PC-9 (cell line): Measurements from ENCODE around the gene SCUBE2. TPM values are rescaled to one million over a fixed set of nuclear protein-coding genes. Genes with fewer than 3 reads are reported as not detected.

Experiments used
- BruUV-seq: library from RNA; stranded (reverse); fragments of 400-500 nt; replicated peaks from 2 replicates; lab custom pipeline; 2021; lab: Mats Ljungman, UMichigan
- CTCF ChIA-PET: fragments of 300-600 bp; sonication (Branson Sonifier 250); formaldehyde crosslinking; loops from one replicate; lab custom pipeline; 2022; ENCODE audit warnings: antibody characterized with exemption; lab: Charles Lee
- POLR2A ChIA-PET: fragments of 300-600 bp; sonication (Branson Sonifier 250); formaldehyde crosslinking; loops from one replicate; lab custom pipeline; 2022; ENCODE audit warnings: antibody characterized with exemption; ENCODE audit not compliant: unreplicated experiment; lab: Charles Lee
- DNase-seq, 2 experiments: peaks; one replicate each; pipeline versions ENCODE4 v3.0.0 to v3.0.0-alpha.2; 2015 to 2022; ENCODE audit warnings: mixed read lengths in 1 of 2
- H2AFZ ChIP-seq: fragments of 200-600 bp; sonication (generic); 2 replicates; pipeline ENCODE4 v1.8.1; 2017; ENCODE audit warnings: antibody characterized with exemption
- H3F3A ChIP-seq: fragments of 200-600 bp; sonication (generic); 2 replicates; pipeline ENCODE4 v1.8.1; 2017; ENCODE audit warnings: antibody characterized with exemption, mild to moderate bottlenecking, low read depth; ENCODE audit not compliant: insufficient read depth
- H3K27ac ChIP-seq: fragments of 200-600 bp; sonication (generic); 2 replicates; pipeline ENCODE4 v1.6.1; 2016; ENCODE audit warnings: mixed run types
- H3K27me3 ChIP-seq: fragments of 200-600 bp; sonication (generic); 2 replicates; pipeline ENCODE4 v1.6.1; 2016; ENCODE audit warnings: low read depth, mixed run types; ENCODE audit not compliant: insufficient read depth
- H3K36me3 ChIP-seq: fragments of 200-600 bp; sonication (generic); 2 replicates; pipeline ENCODE4 v1.6.1; 2016; ENCODE audit warnings: low read depth, mixed run types
- H3K4me1 ChIP-seq: fragments of 200-600 bp; sonication (generic); replicated peaks from 2 replicates; pipeline ENCODE4 v1.6.1; 2016; ENCODE audit warnings: mixed run types; ENCODE audit not compliant: insufficient read depth
- H3K4me2 ChIP-seq: fragments of 200-600 bp; sonication (generic); 2 replicates; pipeline ENCODE4 v1.6.1; 2017; ENCODE audit warnings: mixed run types
- H3K4me3 ChIP-seq: fragments of 200-600 bp; sonication (generic); 2 replicates; pipeline ENCODE4 v1.6.1; 2016; ENCODE audit warnings: mixed run types
- H3K79me2 ChIP-seq: fragments of 200-600 bp; sonication (generic); 2 replicates; pipeline ENCODE4 v1.6.1; 2017; ENCODE audit warnings: low read depth, mixed run types
- H3K9me2 ChIP-seq: fragments of 200-600 bp; sonication (generic); 2 replicates; pipeline ENCODE4 v1.8.1; 2017; ENCODE audit warnings: mild to moderate bottlenecking; ENCODE audit not compliant: insufficient read depth
- H3K9me3 ChIP-seq: fragments of 200-600 bp; sonication (generic); 2 replicates; pipeline ENCODE4 v1.8.1; 2016; ENCODE audit warnings: low read depth; ENCODE audit not compliant: insufficient read depth
- H4K20me1 ChIP-seq: fragments of 200-600 bp; sonication (generic); 2 replicates; pipeline ENCODE4 v1.8.1; 2017; ENCODE audit not compliant: insufficient read depth
- EZH2 ChIP-seq: fragments of 200-600 bp; sonication (generic); IDR thresholded peaks from 2 replicates; pipeline ENCODE4 v1.8.0; 2017; ENCODE audit warnings: antibody characterized with exemption, low read depth
- intact Hi-C: fragments of 100-400 bp; cut with micrococcal nuclease; formaldehyde crosslinking; loops from one replicate; pipeline ENCODE4 v1.10.0; 2022; ENCODE audit not compliant: unreplicated experiment
- total RNA-seq: library from RNA; stranded (reverse); gene quantifications from 2 replicates; pipeline ENCODE4 v1.2.3, GENCODE V29; 2021
- TF ChIP-seq, protein P1 (sequence below): fragments of 200-600 bp; sonication (generic); conservative IDR thresholded peaks from 2 replicates; pipeline ENCODE4 v1.6.1; 2017; ENCODE audit warnings: mixed run types, antibody characterized with exemption, mild to moderate bottlenecking, moderate library complexity

SCUBE2 gene
- total RNA-seq, 1 experiment from 2014 or later, result not detected

DNA sequence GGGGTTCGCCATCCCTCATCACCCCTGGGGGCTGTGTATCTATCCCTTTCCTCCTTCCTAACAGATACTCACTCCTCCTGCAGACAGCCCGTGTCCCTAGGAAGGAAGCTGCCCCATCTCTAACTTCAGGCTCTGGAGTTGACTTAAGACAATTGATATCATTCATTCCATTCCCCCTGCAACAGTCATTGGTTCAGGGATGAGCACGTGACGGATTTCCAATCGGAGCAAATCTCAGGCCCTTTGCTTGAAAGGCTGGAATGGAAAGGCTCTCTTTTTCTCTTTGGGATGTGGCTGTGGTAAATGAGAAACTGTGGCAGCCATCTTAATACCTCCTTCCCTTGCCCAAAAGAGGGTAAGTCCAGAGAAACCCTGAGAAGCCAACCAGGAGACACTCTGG lies 5.0 kb upstream of the SCUBE2 start:
- Histone ChIP-seq H2AFZ (no peak overlapping the region), H3K4me2 (no peak overlapping the region), H3K9me3 (no peaks in the 10 kb centered on the region), H3K4me1 (no peaks in the 10 kb centered on the region), H4K20me1 (no peaks in the 10 kb centered on the region), H3K27me3 (no peaks in the 10 kb centered on the region), H3K9me2 (no peaks in the 10 kb centered on the region), H3K27ac (no peak overlapping the region), H3K79me2 (no peaks in the 10 kb centered on the region), H3K4me3 (no peak overlapping the region), H3F3A (no peaks in the 10 kb centered on the region), H3K36me3 (no peaks in the 10 kb centered on the region)
- TF ChIP-seq, protein P1, sequence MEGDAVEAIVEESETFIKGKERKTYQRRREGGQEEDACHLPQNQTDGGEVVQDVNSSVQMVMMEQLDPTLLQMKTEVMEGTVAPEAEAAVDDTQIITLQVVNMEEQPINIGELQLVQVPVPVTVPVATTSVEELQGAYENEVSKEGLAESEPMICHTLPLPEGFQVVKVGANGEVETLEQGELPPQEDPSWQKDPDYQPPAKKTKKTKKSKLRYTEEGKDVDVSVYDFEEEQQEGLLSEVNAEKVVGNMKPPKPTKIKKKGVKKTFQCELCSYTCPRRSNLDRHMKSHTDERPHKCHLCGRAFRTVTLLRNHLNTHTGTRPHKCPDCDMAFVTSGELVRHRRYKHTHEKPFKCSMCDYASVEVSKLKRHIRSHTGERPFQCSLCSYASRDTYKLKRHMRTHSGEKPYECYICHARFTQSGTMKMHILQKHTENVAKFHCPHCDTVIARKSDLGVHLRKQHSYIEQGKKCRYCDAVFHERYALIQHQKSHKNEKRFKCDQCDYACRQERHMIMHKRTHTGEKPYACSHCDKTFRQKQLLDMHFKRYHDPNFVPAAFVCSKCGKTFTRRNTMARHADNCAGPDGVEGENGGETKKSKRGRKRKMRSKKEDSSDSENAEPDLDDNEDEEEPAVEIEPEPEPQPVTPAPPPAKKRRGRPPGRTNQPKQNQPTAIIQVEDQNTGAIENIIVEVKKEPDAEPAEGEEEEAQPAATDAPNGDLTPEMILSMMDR, result no peak
- ChIA-PET CTCF (no interaction called here), POLR2A (no interaction called here)
- no TSS peak for BruUV-seq
- intact Hi-C loops, result no loop called here
- DNase-seq, result no peak

DNA sequence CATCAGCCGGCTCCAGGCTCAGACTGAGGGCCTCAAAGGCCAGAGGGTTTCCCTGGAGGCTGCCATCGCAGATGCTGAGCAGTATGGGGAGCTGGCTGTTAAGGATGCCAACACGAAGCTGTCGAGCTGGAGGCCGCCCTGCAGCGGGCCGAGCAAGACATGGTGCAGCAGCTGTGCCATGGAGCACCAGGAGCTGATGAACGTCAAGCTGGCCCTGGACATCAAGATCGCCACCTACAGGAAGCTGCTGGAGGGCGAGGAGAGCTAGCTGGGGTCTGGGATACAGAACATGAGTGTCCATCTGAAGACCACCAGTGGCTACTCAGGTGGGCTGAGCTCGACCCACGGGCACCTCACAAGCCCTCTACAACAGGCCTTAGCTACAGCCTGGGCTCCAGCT lies 4.0 kb upstream of the SCUBE2 start:
- no peaks in the 10 kb centered on the region for H3K36me3 ChIP-seq
- H3F3A ChIP-seq, result no peaks in the 10 kb centered on the region
- ChIA-PET CTCF (no interaction called here), POLR2A (no interaction called here)
- no peak overlapping the region for H2AFZ ChIP-seq
- no peak overlapping the region for H3K4me2 ChIP-seq
- no peaks in the 10 kb centered on the region for H3K9me3 ChIP-seq
- no peak for TF ChIP-seq EZH2
- TF ChIP-seq, protein P1, result no peak
- no peaks in the 10 kb centered on the region for H4K20me1 ChIP-seq
- no TSS peak for BruUV-seq
- intact Hi-C loops, result no loop called here
- no peak overlapping the region for H3K27ac ChIP-seq
- H3K4me1 ChIP-seq, result no peaks in the 10 kb centered on the region
- DNase-seq, result no peak
- H3K4me3 ChIP-seq, result no peak overlapping the region
- H3K9me2 ChIP-seq, result no peaks in the 10 kb centered on the region
- H3K79me2 ChIP-seq, result no peaks in the 10 kb centered on the region
- H3K27me3 ChIP-seq, result no peaks in the 10 kb centered on the region

DNA sequence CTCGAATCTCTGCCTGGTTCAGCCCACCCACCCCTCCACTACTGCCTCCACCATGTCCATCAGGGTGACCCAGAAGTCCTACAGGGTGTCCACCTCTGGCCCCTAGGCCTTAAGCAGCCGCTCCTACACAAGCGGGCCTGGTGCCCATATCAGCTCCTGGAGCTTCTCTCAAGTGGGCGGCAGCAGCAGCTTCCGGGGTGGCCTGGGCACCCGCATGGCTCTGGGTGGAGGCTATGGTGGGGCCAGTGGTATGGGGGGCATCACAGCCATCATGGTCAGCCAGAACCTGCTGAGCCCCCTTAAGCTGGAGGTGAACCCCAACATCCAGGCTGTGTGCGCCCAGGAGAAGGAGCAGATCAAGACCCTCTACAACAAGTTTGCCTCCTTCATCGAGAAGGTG lies 3.0 kb upstream of the SCUBE2 start:
- Histone ChIP-seq H3F3A (no peaks in the 10 kb centered on the region), H3K36me3 (no peaks in the 10 kb centered on the region), H3K4me2 (no peak overlapping the region), H3K79me2 (no peaks in the 10 kb centered on the region), H4K20me1 (no peaks in the 10 kb centered on the region), H3K4me1 (no peaks in the 10 kb centered on the region), H3K9me3 (no peaks in the 10 kb centered on the region), H3K4me3 (no peak overlapping the region), H3K9me2 (no peaks in the 10 kb centered on the region), H2AFZ (no peak overlapping the region), H3K27me3 (no peaks in the 10 kb centered on the region), H3K27ac (no peak overlapping the region)
- CTCF ChIA-PET, result no interaction called here
- POLR2A ChIA-PET, result no interaction called here
- BruUV-seq, result no TSS peak
- no peak for DNase-seq
- intact Hi-C loops, result no loop called here
- TF ChIP-seq, protein P1, result no peak
- TF ChIP-seq EZH2, result no peak
